ENCODE data around the gene OLR1.

The OLR1 gene

DNA sequence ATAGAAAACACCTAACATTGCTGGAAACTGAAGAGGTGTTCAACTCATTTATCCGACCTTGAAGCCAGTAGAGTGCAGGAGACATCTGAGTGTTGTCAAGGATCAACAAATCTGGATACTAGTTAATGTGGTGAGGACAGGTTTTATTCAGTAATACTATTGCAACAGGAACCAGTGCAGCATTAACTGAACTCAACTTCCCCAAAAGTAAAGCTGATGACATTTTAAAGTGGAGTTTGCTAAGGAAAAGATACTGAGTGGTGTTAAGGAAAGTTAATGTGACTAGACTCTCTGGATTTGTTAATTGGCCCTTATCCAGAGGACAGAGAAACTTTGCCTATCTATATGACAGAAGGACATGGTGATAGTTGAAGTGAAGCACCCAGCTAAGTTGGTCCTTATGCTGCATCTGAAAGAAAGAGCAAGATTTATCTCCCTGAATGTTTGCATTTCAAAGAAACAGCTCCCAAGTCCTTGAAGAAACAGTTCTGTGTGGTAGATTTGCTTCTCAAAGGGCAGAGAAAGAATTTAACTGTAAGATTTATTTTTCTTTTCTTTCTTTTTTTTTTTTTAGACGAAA is 40.7 kb downstream of the OLR1 start:
- Histone ChIP-seq H3K27me3 (ENCODE audit: control insufficient read depth, insufficient read depth, low read length, poor library complexity, severe bottlenecking) (no peaks in the 10 kb centered on the region), H3K27ac (ENCODE audit: insufficient read depth, low read depth, low read length, poor library complexity, severe bottlenecking) (no peak overlapping the region), H3K4me3 (ENCODE audit: insufficient read depth, low read depth, low read length) (no peak overlapping the region), H3K9me3 (ENCODE audit: control insufficient read depth, low read length) (no peaks in the 10 kb centered on the region), H3K4me1 (ENCODE audit: control insufficient read depth, insufficient read depth, low read length) (no peaks in the 10 kb centered on the region), H3K36me3 (ENCODE audit: control insufficient read depth, insufficient read depth, low read length) (no peaks in the 10 kb centered on the region)
- 37 to 49% methylated on average over 2 of the region's 2 CpGs for WGBS, 2 experiments

DNA sequence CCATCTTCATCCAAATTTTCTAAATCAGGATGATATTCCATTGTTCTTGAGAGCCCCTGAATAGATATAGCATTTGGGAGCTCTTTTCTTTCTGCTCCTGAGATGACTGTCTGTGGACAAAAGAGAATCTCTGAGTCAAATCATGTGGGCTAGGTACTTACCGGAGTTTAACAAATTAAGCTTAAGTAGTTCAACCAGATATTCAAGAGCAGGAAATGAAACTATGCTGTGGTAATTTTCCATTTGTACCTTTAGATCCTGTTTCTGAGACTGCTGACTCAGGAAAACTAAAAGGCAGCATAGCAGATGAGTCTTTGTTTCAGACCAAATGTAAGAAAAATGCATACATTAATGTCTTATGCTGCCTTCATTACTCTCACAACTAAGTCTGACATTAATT is 41.9 kb downstream of the OLR1 start, which contains the start of gene CLEC7A:
Gene CLEC7A, minus strand, starts transcription at position 158 of the 400 bp plus-strand sequence. Its CDS starts 117 bp downstream, at position 41.
- H3K27me3 ChIP-seq (ENCODE audit: control insufficient read depth, insufficient read depth, low read length, poor library complexity, severe bottlenecking): no peaks in the 10 kb centered on the region
- H3K4me1 ChIP-seq (ENCODE audit: control insufficient read depth, insufficient read depth, low read length): no peaks in the 10 kb centered on the region
- no peak within 1 kb of the TSS for H3K27ac ChIP-seq (ENCODE audit: insufficient read depth, low read depth, low read length, poor library complexity, severe bottlenecking)
- H3K36me3 ChIP-seq (ENCODE audit: control insufficient read depth, insufficient read depth, low read length): no peaks in the 10 kb centered on the region
- no peak within 1 kb of the TSS for H3K4me3 ChIP-seq (ENCODE audit: insufficient read depth, low read depth, low read length)
- 88 to 90% methylated on average over 1 of the region's 1 CpG for WGBS, 2 experiments
- no peaks in the 10 kb centered on the region for H3K9me3 ChIP-seq (ENCODE audit: control insufficient read depth, low read length)

DNA sequence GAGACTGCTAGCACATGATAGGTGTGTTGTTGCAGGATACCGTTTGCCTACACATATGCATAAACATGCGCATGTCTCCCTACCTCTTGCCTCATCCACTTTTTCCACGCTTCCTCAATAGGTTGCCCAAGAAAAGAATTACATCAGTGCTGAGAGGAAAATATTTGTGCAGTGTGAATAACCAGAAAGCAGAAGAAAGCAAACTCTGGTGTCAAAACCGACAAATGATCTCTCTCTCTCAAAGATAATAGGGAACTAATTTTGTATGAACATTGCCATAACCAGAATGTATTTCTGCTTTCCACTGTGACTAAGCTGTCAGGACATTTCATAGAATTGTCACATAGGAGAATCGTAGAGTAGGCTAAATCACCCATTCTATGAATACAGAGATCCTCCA is 43.2 kb downstream of the OLR1 start:
- Histone ChIP-seq H3K27ac (ENCODE audit: insufficient read depth, low read depth, low read length, poor library complexity, severe bottlenecking) (no peak overlapping the region), H3K9me3 (ENCODE audit: control insufficient read depth, low read length) (no peaks in the 10 kb centered on the region), H3K4me3 (ENCODE audit: insufficient read depth, low read depth, low read length) (no peak overlapping the region), H3K4me1 (ENCODE audit: control insufficient read depth, insufficient read depth, low read length) (no peaks in the 10 kb centered on the region), H3K27me3 (ENCODE audit: control insufficient read depth, insufficient read depth, low read length, poor library complexity, severe bottlenecking) (no peaks in the 10 kb centered on the region), H3K36me3 (ENCODE audit: control insufficient read depth, insufficient read depth, low read length) (no peaks in the 10 kb centered on the region)
- 92 to 94% methylated on average over 3 to 5 of the region's 5 CpGs for WGBS, 2 experiments

DNA sequence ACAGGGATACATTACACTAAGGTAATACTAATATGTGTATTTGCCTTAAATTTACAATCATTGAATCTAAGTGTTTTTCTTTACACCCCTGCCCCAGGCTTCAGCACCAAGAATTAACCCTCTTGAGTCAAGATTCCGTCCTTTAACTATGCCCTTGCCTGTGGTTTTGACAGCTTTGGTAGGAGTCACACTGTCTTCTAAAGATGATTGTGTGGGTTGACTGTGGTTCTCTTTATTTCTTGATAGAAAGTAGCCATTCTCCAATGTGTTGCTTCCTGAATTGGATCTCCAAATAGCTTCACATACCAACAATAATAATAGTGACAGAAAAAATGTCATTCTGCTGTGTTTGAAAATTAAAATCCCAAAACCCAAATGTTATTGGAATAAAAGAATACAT is 45.5 kb downstream of the OLR1 start:
- no peaks in the 10 kb centered on the region for H3K9me3 ChIP-seq (ENCODE audit: control insufficient read depth, low read length)
- H3K4me1 ChIP-seq (ENCODE audit: control insufficient read depth, insufficient read depth, low read length): no peaks in the 10 kb centered on the region
- H3K4me3 ChIP-seq (ENCODE audit: insufficient read depth, low read depth, low read length): no peak overlapping the region
- no peak overlapping the region for H3K27ac ChIP-seq (ENCODE audit: insufficient read depth, low read depth, low read length, poor library complexity, severe bottlenecking)
- H3K27me3 ChIP-seq (ENCODE audit: control insufficient read depth, insufficient read depth, low read length, poor library complexity, severe bottlenecking): no peaks in the 10 kb centered on the region
- no peaks in the 10 kb centered on the region for H3K36me3 ChIP-seq (ENCODE audit: control insufficient read depth, insufficient read depth, low read length)
- WGBS, 2 experiments: 100% methylated on average over 1 of the region's 1 CpG

DNA sequence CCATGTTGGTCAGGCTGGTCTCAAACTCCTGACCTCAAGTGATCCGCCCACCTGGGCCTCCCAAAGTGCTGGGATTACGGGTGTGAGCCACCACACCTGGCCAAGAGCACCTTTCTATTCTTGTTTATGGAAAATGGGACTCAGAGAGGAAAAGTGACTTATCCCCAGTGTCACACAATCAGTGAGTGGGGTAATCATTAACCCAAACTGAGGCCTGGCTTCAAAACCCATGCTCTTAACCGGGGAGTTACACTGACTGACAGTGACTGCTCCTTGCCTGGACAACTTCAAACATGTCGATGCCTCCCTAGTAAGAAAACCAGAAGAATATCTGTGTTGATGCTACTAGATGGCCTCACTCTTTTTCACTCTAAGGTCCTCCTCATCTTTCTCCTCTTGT is 49.2 kb downstream of the OLR1 start:
- Histone ChIP-seq H3K4me3 (ENCODE audit: insufficient read depth, low read depth, low read length) (no peak overlapping the region), H3K27me3 (ENCODE audit: control insufficient read depth, insufficient read depth, low read length, poor library complexity, severe bottlenecking) (no peaks in the 10 kb centered on the region), H3K27ac (ENCODE audit: insufficient read depth, low read depth, low read length, poor library complexity, severe bottlenecking) (no peak overlapping the region), H3K9me3 (ENCODE audit: control insufficient read depth, low read length) (no peaks in the 10 kb centered on the region), H3K4me1 (ENCODE audit: control insufficient read depth, insufficient read depth, low read length) (no peaks in the 10 kb centered on the region), H3K36me3 (ENCODE audit: control insufficient read depth, insufficient read depth, low read length) (no peaks in the 10 kb centered on the region)
- 81 to 88% methylated on average over 4 of the region's 4 CpGs for WGBS, 2 experiments

DNA sequence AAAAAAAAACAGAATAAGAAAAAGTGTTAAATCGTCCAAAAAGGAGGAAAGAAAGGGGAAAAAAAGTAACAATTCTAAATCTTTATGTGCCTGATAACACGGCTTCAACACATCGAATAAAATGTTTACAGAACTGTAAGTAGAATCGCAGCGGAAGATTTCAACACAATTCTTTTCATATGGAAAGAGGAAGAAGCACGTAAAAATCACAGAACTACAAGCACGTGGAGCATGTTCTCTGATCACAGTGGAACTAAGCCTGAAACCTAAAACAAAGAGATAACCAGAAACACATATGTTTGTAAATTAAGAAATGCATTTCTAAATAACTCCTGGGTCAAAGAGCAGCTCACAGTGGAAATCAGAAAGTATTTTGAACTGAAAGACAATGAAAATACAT is 50.7 kb downstream of the OLR1 start:
- Histone ChIP-seq H3K36me3 (ENCODE audit: control insufficient read depth, insufficient read depth, low read length) (no peaks in the 10 kb centered on the region), H3K4me3 (ENCODE audit: insufficient read depth, low read depth, low read length) (no peak overlapping the region), H3K4me1 (ENCODE audit: control insufficient read depth, insufficient read depth, low read length) (no peaks in the 10 kb centered on the region), H3K9me3 (ENCODE audit: control insufficient read depth, low read length) (no peaks in the 10 kb centered on the region), H3K27ac (ENCODE audit: insufficient read depth, low read depth, low read length, poor library complexity, severe bottlenecking) (no peak overlapping the region), H3K27me3 (ENCODE audit: control insufficient read depth, insufficient read depth, low read length, poor library complexity, severe bottlenecking) (no peaks in the 10 kb centered on the region)
- WGBS, 2 experiments: 88 to 94% methylated on average over 5 to 7 of the region's 7 CpGs

DNA sequence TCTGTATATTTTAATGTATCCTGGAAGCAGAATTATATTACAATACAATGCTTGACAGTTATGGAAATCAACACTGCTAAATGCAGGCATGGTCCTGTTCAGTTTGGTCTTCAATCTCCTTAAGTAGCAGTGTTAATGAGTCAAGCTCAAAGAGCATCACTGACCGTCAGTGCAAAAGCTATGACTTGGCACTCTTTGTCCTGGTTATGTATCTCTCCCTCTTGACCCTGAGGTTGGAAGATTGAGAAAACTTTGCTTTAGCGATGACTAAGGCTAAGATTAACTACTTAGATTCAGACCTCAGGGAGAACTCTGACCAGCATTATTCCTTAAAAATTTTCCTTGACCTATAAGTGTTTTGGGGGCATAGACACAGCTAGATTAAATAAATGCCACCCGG is 52.9 kb downstream of the OLR1 start:
- no peaks in the 10 kb centered on the region for H3K36me3 ChIP-seq (ENCODE audit: control insufficient read depth, insufficient read depth, low read length)
- H3K27ac ChIP-seq (ENCODE audit: insufficient read depth, low read depth, low read length, poor library complexity, severe bottlenecking): no peak overlapping the region
- 88 to 97% methylated on average over 2 to 3 of the region's 3 CpGs for WGBS, 2 experiments
- no peak overlapping the region for H3K4me3 ChIP-seq (ENCODE audit: insufficient read depth, low read depth, low read length)
- no peaks in the 10 kb centered on the region for H3K4me1 ChIP-seq (ENCODE audit: control insufficient read depth, insufficient read depth, low read length)
- no peaks in the 10 kb centered on the region for H3K9me3 ChIP-seq (ENCODE audit: control insufficient read depth, low read length)
- no peaks in the 10 kb centered on the region for H3K27me3 ChIP-seq (ENCODE audit: control insufficient read depth, insufficient read depth, low read length, poor library complexity, severe bottlenecking)

DNA sequence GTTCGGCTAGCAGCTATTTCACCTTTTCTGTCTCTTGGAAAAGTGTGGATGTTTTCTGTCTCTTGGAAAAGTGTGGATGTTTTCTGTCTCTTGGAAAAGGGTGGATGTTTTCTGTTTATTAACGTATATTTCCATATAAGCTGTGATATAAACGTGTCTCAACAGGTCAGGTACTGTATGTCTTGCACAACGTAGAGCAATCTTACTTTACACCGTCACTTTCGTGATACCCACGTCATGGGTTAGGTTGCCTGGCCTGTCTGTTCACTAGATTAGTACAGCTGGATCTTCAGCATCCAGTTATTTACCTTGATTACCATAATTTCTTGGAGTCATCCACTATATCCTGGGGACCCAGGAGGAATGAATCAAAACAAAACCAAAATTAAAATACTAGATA is 56.0 kb downstream of the OLR1 start:
- no peak overlapping the region for H3K4me3 ChIP-seq (ENCODE audit: insufficient read depth, low read depth, low read length)
- no peaks in the 10 kb centered on the region for H3K4me1 ChIP-seq (ENCODE audit: control insufficient read depth, insufficient read depth, low read length)
- no peaks in the 10 kb centered on the region for H3K36me3 ChIP-seq (ENCODE audit: control insufficient read depth, insufficient read depth, low read length)
- H3K9me3 ChIP-seq (ENCODE audit: control insufficient read depth, low read length): no peaks in the 10 kb centered on the region
- 94 to 96% methylated on average over 7 of the region's 7 CpGs for WGBS, 2 experiments
- H3K27ac ChIP-seq (ENCODE audit: insufficient read depth, low read depth, low read length, poor library complexity, severe bottlenecking): no peak overlapping the region
- no peaks in the 10 kb centered on the region for H3K27me3 ChIP-seq (ENCODE audit: control insufficient read depth, insufficient read depth, low read length, poor library complexity, severe bottlenecking)

DNA sequence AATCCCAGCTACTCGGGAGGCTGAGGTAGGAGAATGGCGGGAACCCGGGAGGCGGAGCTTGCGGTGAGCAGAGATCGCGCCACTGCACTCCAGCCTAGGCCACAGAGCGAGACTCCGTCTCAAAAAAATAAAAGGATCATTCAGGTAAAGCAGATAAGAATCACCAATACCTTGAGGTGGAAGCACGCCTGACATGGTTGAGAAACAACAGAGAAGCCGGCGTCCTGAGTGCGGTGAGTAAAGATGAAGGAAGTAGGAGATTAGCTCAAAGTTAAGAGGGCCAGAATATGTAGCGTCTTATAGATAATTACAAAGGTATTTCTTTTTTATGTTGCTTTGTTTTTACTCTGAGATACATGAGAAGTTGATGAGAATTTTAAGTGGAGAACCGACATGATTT is 56.6 kb downstream of the OLR1 start:
- 90 to 92% methylated on average over 15 of the region's 15 CpGs for WGBS, 2 experiments
- Histone ChIP-seq H3K9me3 (ENCODE audit: control insufficient read depth, low read length) (no peaks in the 10 kb centered on the region), H3K4me1 (ENCODE audit: control insufficient read depth, insufficient read depth, low read length) (no peaks in the 10 kb centered on the region), H3K4me3 (ENCODE audit: insufficient read depth, low read depth, low read length) (no peak overlapping the region), H3K36me3 (ENCODE audit: control insufficient read depth, insufficient read depth, low read length) (no peaks in the 10 kb centered on the region), H3K27ac (ENCODE audit: insufficient read depth, low read depth, low read length, poor library complexity, severe bottlenecking) (no peak overlapping the region), H3K27me3 (ENCODE audit: control insufficient read depth, insufficient read depth, low read length, poor library complexity, severe bottlenecking) (no peaks in the 10 kb centered on the region)

DNA sequence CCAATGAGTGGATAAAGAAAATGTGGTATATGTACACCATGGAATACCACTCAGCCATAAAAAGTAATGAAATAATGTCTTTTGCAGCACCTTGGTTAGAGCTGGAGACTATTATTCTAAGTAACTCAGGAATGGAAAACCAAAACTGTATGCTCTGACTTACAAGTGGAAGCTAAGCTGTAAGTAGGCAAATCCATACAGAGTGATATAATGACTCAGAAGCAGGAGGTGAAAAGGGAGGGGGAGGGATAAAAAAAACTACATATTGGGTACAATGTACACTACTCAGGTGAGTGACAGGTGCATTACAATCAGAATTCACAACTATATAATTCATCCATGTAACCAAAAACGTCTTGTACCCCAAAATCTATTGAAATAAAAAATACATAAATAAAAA is 58.0 kb downstream of the OLR1 start:
- no peaks in the 10 kb centered on the region for H3K9me3 ChIP-seq (ENCODE audit: control insufficient read depth, low read length)
- no peak overlapping the region for H3K27ac ChIP-seq (ENCODE audit: insufficient read depth, low read depth, low read length, poor library complexity, severe bottlenecking)
- no peak overlapping the region for H3K4me3 ChIP-seq (ENCODE audit: insufficient read depth, low read depth, low read length)
- WGBS, 2 experiments: no CpG with 5 or more reads among the region's 1 CpG
- H3K36me3 ChIP-seq (ENCODE audit: control insufficient read depth, insufficient read depth, low read length): no peaks in the 10 kb centered on the region
- H3K4me1 ChIP-seq (ENCODE audit: control insufficient read depth, insufficient read depth, low read length): no peaks in the 10 kb centered on the region
- no peaks in the 10 kb centered on the region for H3K27me3 ChIP-seq (ENCODE audit: control insufficient read depth, insufficient read depth, low read length, poor library complexity, severe bottlenecking)

DNA sequence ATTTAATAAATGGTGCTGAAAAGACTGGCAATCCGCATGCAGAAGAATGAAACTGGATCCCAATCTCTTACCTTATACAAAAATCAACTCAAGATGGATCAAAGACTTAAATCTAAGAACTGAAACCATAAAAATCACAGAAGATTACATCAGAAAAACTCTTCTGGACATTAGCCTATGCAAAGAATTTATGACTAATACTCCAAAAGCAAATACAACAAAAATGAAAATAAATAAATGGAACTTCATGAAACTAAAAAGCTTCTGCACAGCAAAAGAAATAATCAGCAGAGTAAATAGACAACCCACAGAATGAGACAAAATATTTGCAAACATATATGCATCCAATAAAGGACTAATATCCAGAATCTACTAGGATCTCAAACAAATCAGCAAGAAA is 58.9 kb downstream of the OLR1 start:
- no peaks in the 10 kb centered on the region for H3K36me3 ChIP-seq (ENCODE audit: control insufficient read depth, insufficient read depth, low read length)
- H3K9me3 ChIP-seq (ENCODE audit: control insufficient read depth, low read length): no peaks in the 10 kb centered on the region
- H3K27me3 ChIP-seq (ENCODE audit: control insufficient read depth, insufficient read depth, low read length, poor library complexity, severe bottlenecking): no peaks in the 10 kb centered on the region
- 94% methylated on average over 1 of the region's 1 CpG for whole genome bisulfite sequencing, 2 experiments
- no peak overlapping the region for H3K4me3 ChIP-seq (ENCODE audit: insufficient read depth, low read depth, low read length)
- no peak overlapping the region for H3K27ac ChIP-seq (ENCODE audit: insufficient read depth, low read depth, low read length, poor library complexity, severe bottlenecking)
- no peaks in the 10 kb centered on the region for H3K4me1 ChIP-seq (ENCODE audit: control insufficient read depth, insufficient read depth, low read length)
